GM06990 (cell line): ENCODE data around the gene PCGF1.

Experiments
- DNase-seq: peaks from one replicate; pipeline ENCODE4 v3.0.0-alpha.2; 2011; ENCODE audit not compliant: insufficient read length; ENCODE audit errors: extremely low read depth
- H3K27me3 ChIP-seq: replicated peaks from 2 replicates; pipeline ENCODE4 v1.6.0; 2011; ENCODE audit warnings: low read length; ENCODE audit not compliant: control insufficient read depth, insufficient read depth
- H3K36me3 ChIP-seq: 2 replicates; pipeline ENCODE4 v1.5.1; 2011; ENCODE audit warnings: low read length; ENCODE audit not compliant: control insufficient read depth, insufficient read depth
- H3K4me3 ChIP-seq: replicated peaks from 2 replicates; pipeline ENCODE4 v1.5.1; 2011; ENCODE audit warnings: low read depth, mild to moderate bottlenecking, control low read depth, low read length
- CTCF ChIP-seq: IDR thresholded peaks from 2 replicates; pipeline ENCODE4 v1.5.1; 2011; ENCODE audit warnings: low read length, control low read depth, mild to moderate bottlenecking, inconsistent platforms; ENCODE audit not compliant: insufficient read depth, poor library complexity, severe bottlenecking

Gene PCGF1

GRCh38 chr2:74458938-74459363, 48.5 kb downstream of the PCGF1 start:
- Histone ChIP-seq H3K4me3 (peak overlapping the region; percentile 98), H3K27me3 (no peaks in the 10 kb centered on the region), H3K36me3 (peaks cover 14% of the 10 kb centered on the region)
- no peak for DNase-seq
- no peak for TF ChIP-seq CTCF

- no peak for TF ChIP-seq CTCF
- peak; percentile 94 for DNase-seq
- H3K27me3 ChIP-seq = no peaks in the 10 kb centered on the region
- peak within 1 kb of the TSS; percentile 98 for H3K4me3 ChIP-seq
- peaks cover 14% of the 10 kb centered on the region for H3K36me3 ChIP-seq
These were observed 49.2 kb downstream of the PCGF1 start, which contains the start of gene WBP1 for GRCh38 chr2:74458132-74458937. Gene WBP1 (plus strand): TSS chr2:74458438. CDS start chr2:74458603, 165 bp downstream.

- DNase-seq = peak; percentile 90
- Histone ChIP-seq H3K36me3 (peaks cover 13% of the 10 kb centered on the region), H3K27me3 (no peaks in the 10 kb centered on the region), H3K4me3 (peak overlapping the region; percentile 79)
- no peak for TF ChIP-seq CTCF
These were observed 49.9 kb downstream of the PCGF1 start for GRCh38 chr2:74457549-74458131.

GRCh38 chr2:74457129-74457548, 50.4 kb downstream of the PCGF1 start:
- Histone ChIP-seq H3K36me3 (peaks cover 9% of the 10 kb centered on the region), H3K27me3 (no peaks in the 10 kb centered on the region), H3K4me3 (peak overlapping the region; percentile 79)
- TF ChIP-seq CTCF = no peak
- DNase-seq = no peak
